Activated CD4-positive, CD25-positive, alpha-beta regulatory T cell (primary cell): ENCODE measurements around the gene GMEB2.
"Not testable (repeated sequence)": the region's sequence is repeated elsewhere in the genome, so short reads cannot be mapped to it uniquely, and the experiment has no call there.

ENCODE experiments used
- DNase-seq, 4 experiments: peaks; one replicate each; lab custom pipeline; 2025; lab: John Stamatoyannopoulos, UW

Gene GMEB2

DNA sequence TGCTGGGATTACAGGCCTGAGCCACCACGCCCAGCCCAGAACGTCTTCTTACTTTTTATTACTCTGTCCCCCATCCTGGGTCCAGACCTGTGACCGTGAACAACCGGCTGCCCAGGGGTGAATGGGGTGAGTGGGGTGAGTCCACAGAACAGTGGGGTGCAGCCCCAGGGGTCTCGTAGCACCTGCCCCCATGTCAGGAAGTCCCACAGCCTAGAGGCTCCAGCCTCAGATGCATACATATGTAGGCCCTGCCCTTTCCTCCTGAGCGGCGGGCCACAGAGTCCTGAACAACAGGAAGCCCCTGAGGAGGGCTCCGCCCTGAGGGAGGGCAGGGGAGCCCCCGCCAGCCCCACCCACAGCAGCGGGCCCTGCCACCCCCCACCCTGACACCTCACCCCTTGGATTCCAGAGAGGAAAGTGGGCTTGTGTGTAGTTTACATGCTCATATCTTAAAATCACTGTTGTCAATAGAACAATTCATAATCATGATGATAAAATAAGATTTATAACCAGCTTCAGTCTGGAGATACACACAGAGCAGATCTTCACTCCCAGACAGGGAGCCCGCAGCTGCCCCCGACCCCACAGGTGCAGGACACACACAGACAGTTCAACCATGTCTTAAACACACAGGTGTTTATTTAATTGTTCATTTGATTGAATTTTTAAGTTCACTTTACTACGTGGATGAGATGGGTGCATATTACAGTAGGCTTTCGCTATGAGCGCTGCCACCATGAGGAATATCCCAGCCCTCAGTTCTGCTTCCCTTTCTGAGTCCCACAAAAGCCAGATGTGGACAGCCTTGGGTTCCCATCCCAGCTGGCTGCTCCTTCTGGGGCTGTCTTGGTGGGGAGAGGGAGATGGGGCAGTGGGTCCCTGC lies 12.4 kb upstream of the GMEB2 start:
- DNase-seq: peak in 3 of 4 experiments; percentile 38 to 83 (median 76)

DNA sequence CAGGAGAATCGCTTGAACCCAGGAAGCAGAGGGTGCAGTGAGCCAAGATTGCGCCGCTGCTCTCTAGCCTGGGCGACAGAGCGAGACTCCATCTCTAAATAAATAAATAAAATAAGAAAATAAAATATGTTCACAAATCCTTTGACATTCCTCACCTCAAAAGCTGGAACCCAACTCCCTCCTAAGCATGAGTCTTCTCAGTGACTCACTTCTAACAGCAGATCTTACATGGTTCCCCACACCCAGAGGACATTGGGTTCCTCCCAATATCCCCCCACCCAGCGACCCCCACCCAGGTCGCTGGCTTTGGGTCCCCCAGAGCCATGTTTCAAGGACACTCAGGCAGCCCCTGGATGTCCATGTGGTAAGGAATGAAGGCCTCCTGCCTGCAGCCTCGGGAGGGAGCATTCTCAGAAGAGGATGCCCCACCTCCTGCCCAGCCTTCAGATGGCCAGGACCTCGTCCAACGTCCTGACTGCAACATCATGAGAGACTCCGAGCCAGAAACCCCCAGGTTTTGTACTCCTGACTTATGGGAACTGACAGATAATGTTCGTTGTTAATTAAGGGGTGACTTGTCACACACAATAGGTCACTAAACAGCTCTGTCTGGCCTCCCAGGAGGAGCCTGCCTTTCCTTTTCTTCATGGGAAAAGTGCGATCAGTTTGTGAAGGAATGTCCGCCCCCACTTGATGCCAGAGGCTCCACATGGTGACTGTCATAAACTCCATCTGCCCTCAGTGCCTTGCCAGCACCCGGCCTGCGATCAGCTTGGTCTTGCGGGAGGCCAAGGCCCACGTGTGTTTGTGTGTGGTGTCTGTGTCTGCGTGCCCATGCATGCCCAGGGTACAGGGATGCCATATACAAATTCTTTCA lies 10.1 kb upstream of the GMEB2 start:
- DNase-seq: no peak

DNA sequence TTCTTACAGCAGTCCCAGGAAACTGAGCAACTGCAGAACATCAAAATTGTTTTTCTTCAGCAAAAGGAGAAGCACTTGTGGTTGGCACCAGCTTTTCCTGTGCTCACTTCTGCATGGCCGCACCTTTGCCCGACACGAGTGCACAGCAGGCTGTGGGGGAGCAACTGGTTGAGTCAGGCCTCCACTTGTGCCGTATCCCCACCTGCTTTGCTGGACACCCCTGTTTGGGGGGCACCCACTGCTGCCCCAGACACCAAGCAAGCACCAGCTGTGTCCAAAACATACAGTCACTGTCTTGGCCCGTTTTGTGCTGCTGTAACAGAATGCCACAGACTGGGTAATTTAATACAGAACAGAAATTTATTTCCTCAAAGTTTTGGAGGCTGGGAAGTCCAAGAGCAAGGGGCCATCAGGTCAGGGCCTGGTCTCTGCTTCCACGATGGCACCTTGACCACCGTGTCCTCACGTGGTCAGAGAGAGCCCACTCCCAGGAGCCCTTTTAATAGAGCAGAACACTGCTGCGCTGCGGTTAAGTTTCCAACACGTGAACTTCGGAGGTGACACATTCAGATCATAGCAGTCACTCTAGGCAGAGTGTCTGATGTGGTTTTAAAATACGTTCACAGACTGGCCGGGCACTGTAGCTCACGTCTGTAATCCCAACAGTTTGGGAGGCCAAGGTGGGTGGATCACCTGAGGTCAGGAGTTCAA lies 8.7 kb upstream of the GMEB2 start:
- DNase-seq: peak in 3 of 4 experiments; percentile 46 to 65 (median 49)

DNA sequence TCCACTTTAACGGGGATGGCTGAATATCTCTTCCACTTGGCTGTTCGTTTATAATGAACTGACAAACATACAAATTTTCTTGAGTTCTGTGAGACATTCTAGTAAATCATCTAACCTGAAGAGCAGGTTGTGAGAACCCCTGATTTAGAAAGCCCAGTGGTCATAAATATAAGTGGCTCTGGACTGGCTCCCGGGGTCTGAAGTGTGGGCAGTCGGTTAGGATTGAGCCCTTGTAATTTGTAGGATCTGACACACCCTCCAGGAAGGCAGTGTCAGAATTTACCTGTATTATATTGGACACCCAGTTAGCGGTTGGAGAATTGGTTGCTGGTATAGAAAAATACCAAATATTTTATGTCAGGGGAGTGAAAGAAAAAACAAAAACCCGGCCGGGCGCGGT lies 6.8 kb upstream of the GMEB2 start:
- DNase-seq: no peak

DNA sequence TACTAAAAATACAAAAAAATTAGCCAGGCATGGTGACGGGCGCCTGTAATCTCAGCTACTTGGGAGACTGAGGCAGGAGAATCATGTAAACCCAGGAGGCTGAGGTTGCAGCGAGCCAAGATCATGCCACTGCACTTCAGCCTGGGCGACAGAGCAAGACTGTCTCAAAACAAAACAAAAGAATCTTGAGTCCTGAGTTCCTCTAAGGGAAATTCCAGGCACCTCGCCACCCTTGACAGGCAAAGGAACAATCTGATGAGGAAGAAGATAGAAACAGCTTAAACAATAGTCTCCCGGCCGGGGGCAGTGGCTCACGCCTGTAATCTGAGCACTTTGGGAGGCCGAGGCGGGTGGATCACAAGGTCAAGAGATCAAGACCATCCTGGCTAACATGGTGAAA lies 4.5 kb upstream of the GMEB2 start:
- DNase-seq: not testable (repeated sequence)

DNA sequence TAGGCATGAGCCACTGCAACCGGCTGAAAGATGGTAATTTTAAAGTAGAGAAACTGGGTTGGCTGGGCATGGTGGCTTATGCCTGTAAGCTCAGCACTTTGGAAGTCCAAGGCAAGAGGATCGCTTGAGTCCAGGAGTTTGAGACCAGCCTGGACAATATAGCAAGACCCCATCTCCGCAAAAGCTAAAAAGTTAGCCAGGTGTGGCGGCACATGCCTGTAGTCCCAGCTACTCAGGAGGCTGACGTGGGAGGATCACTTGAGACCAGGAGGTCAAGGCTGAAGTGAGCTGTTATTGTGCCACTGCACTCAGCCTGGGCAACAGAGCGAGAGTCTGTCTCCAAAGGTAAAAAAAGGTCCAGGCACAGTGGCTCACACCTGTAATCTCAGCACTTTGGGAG lies 4.1 kb upstream of the GMEB2 start:
- DNase-seq: not testable (repeated sequence)

DNA sequence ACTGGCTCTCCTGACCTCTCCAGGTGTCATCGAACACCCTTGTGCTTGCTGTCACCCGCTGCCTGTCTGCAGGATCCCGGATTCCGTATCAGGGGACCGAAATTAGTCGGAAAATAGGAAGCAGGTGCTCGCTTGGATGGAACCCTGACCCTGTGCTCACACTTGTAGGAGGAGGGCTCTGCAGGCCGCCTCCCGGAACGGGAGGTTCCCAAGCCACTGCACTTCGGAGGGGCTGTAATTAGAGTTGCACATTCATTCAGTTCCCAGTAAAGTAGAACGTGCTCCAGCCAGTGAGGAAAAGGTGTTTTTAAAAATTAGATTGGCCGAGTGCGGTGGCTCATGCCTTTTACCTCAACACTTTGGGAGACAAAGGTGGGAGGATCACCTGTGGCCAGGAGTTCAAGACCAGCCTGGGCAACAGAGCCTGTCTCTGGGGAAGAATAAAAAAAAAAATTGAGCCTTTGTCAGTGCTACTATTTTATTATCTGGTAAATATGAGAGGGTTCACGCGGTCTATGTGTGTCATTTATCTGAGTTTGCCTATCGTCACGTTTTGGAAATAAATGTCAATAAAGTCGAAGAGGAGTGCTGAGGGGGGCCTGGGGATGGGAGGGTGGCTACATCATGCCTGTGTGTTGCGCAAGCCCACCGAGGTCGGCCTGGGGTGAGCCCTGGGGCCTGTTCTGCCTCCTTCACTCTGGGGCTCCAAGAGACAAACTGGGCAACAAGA lies 1.5 kb upstream of the GMEB2 start:
- DNase-seq: peak in 2 of 4 experiments; percentile 31 to 41

DNA sequence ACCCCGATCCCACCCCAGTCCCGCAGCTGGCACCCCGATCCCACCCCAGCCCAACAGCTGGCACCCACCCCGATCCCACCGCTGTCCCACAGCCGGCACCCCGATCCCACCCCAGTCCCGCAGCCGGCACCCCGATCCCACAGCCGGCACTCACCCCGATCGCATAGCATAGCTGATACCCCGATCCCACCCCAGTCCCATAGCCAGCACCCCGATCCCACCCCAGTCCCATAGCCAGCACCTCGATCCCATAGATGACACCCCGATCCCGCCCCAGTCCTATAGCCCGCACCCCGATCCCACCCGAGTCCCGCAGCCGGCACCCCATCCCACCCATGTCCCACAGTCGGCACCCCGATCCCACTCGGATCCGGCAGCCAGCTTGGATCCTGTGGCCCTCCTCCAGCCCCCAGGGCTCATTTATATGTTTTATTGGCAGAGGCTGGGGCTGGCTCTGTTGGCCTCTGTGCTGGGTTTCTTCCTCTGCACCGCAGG lies 897 bp upstream of the GMEB2 start:
- no peak for DNase-seq

DNA sequence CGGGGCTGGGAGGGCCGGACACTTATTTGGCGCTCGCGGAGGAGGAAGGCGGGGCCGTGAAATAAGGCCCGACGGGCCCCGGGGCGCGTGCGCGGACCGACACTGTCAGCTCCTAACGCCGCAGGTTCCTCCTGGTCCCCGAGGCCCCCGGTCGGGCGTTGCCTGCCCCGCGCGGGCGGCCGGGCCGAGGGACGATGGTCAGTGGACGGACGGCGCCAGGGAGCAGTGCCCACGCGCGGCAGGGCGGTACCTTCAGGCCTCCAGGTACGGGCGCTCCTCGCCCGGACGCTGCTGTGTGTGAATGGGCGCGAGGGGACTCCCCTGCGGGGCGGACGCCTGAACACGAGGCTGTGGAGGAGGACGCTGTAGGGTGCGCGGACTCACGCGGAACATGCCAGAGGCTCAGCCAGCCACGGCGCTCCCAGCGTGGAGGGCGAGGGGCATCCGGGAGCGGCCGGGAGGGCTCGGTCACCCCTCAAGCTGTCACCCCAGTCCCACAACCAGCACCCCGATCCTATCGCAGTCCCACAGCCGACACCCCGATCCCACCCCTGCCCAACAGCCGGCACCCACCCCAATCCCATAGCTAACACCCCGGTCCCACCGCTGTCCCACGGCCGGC lies 339 bp upstream of the GMEB2 start:
- peak; percentile 81 to 92 (median 88) for DNase-seq

DNA sequence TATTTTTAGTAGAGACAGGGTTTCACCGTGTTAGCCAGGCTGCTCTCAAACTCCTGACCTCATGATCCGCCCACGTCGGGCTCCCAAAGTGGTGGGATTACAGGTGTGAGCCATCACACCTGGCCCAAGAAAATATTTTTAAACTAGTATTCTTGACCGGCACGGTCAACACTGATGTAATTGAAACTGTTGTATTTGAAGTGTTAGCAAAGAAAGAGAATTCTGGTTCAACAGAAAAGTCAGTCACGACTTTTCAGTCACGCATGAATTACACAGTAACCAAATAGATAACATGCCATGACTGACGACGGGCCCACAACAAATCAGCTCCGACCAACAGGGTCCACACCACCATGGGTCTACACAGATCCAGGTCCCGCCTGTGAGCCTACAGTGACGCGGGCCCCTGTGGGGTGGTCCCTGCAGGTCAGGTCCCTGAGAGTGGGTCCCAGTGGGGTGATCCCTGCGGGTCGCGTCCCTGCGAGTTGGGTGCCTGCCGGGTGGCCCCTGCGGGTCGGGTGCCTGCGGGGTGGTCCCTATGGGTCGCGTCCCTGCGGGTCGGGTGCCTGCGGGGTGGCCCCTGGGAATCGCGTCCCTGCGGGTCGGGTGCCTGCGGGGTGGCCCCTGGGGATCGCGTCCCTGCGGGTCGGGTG lies 1.0 kb downstream of the GMEB2 start:
- DNase-seq: peak in 1 of 4 experiments; percentile 20

DNA sequence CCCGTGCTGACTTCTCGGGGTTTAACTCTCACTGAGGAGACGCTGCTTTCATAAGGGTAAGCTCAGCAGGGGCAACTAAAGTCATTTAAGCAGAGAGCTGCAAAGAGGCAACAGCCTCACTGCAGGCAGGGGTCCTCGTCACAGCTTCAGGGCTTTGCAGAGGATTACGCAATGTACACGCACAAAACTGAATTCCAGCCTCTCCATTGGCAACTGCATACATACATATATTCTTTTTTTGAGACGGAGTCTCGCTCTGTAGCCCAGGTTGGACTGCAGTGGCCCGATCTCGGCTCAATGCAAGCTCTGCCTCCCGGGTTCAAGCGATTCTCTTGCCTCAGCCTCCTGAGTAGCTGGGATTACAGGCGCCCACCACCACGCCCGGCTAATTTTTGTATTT lies 2.4 kb downstream of the GMEB2 start:
- DNase-seq: no peak

DNA sequence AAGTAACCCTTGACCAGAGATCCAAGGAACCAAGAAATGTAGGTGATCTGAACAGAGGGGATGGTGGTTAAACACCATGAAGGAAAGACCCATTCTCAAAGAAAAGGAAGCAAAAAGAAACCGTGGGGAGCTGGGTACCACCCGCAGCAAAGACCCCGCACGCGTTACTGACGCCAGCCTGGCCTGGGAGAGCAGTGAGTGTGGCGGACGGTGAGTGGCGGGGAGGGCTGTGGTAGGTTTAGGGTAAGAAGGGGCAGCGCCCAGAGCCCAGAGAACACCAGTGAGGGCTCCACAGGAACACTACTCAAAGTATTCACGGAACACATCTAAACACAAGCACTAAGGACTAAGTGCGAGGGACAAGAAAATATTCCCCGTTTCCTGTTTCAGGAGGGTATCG lies 4.2 kb downstream of the GMEB2 start:
- DNase-seq: no peak

DNA sequence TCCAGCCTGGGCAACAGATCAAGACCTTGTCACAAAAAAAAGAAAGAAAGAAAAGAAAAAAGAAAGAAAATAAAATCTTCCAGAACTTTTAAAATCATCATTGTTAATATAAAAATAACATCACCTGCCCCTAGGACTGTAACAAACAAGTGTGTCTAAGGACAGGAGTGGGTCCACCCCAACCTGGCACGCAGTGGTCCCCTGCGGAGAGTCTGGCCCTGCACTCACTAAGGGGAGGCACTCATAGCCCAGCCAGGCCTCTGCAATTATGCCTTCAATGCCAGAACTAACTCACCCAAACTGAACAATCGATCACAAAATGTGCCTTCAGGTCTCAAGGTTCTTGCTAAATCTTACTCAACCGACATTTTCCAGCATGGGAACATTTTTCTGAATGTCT lies 4.8 kb downstream of the GMEB2 start:
- no peak for DNase-seq

DNA sequence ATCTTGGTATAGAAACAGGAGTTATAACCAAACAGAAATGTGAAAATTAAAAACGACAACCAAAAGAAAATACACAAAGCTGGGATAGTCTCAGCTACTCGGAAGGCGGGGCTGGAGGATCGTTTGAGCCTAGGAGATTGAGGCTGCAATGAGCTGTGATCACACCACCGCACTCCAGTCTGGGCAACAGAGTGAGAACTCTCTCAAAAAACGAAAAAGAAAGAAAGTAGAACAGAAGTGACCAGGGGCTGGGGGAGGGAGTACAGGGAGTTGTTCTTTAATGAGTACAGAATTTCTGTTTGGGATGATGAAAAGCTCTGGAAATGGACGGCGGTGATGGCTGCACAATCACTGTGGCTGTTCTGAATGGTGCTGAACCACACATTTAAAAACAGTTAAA lies 5.9 kb downstream of the GMEB2 start:
- DNase-seq: no peak

DNA sequence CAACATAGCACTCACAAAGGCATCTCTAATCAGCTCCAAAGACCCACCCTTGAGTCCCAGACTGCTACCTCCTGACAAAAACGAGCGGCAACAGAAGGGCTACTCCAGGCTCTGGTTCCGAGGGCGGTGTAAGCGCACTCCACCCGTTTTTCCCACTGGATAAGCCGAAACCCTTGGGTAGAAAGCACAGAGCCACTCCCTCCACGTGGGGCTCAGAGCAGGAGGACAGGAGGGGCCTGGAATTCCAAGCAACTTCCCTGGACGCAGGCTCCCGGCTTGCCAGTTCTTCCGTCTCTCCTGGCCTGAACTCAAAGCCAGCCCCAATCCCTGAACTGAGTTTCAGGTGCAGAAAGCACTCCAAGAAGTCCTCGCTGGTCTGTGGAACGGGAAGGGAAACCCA lies 7.4 kb downstream of the GMEB2 start:
- DNase-seq: no peak

DNA sequence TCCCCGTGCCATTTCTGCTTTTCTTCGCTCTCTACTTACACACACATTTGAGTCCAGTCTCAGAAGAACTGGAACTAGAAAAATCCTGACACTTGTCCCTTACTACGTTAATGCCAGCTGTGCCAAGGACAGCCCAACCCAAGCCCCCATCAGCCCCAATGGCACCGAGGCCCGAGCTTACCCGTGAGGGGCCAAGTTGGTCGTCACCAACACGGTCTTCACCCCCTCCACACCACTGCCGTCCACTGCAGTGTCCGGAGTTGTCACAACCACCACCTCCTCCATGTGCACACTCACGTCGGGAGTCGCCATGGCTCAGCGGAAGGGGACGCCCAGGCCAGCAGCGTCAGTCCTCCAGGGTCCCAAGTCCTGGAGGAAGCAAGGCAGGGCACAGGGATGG lies 7.8 kb downstream of the GMEB2 start:
- DNase-seq: no peak

DNA sequence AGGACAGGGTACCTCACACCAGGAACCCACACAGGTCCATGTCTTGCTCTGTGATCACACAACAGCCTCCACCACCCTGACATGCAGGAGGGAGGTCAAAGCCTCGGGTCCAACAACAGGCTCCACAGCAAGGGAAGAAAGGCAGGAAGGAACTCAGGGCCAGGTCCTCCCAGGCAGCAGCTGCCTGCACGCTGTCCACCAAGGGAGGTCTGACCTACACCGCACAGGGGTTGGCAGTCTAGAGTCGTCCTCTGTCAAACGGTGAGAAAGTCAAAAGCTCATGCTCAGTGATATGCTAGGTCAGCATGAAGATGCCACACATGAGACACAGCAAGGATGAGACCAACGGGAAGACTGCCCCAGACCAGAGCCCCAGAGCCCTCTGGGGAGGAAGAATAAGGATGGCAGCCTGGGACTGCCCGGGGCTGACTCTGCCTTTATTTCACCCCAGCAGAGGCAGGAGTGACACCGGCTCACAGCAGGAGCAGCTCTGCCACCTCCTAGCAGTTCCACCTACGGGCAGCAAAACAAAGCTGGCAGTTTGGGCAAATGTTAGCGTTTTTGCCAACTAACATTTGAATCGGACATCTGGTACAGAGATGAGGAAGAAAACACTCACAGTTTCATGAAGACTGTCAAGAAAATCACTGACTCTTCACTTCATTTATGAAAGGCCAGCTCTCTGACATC lies 8.5 kb downstream of the GMEB2 start:
- no peak for DNase-seq

DNA sequence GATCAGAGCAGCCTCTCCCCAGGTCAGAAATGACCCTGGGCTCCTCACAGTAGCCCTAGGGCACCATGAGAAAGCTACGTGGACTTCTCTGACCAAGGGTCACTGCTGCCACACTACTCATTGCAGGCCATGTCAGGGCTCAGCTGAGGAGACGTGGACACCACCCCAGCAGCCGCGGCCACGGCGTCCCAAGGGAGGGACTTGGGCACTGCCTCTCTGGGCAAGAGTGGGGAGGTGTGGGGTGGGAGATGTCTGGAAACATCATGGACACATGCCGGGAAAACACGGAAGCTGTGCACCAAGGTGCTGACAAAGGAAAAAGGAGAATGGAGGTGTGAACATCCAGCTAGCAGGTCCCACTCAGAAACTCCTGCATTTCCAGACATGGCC lies 9.0 kb downstream of the GMEB2 start:
- DNase-seq: no peak

DNA sequence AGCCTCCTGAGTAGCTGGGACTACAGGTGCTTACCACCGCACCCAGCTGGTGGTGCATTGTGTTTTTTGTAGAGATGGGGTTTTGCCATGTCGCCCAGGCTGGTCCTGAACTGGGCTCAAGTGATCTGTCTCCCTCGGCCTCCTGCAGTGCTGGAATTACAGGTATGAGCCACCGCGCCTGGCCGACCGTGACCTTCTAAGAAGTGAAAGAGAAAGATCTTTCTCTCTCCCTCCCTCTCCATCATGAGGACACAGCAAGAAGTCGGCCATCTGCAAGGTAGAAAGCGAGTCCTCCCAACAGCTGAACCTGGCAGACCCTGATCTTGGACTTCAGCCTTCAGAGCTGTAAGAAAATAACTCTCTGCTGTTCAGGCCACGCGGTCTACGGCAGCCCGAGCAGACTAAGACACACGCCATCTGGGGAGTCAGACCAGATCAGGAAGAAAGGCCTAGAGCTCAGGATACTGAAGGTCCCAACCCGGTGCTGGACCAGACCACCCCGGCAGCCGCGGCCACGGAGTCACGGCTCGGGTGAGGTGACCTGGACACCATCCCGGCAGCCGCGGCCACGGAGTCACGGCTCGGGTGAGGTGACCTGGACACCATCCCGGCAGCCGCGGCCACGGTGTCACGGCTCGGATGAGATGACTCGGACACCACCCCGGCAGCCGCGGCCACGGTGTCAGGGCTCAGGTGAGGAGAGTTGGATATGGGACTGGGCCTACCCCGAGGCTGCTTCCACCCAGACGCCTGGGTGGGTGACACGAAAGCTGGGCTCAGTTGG lies 9.6 kb downstream of the GMEB2 start:
- DNase-seq: no peak
